GM19372 (cell line): ENCODE data around the gene PHKB.
A peak's percentile ranks its signal among the peaks of the same experiment; 100 is the strongest.
"Not testable (repeated sequence)": the region's sequence is repeated elsewhere in the genome, so short reads cannot be mapped to it uniquely, and the experiment has no call there.

ENCODE experiments used
- ATAC-seq: cut with Tn5 transposase; IDR thresholded peaks from one replicate; pipeline ENCODE4 v1.9.1; 2021; ENCODE audit warnings: mild to moderate bottlenecking, low read depth, moderate library complexity; ENCODE audit not compliant: unreplicated experiment

Gene PHKB

GRCh38 chr16:47657977-47658376 lies 196.8 kb downstream of the PHKB start:
- no peak for ATAC-seq

GRCh38 chr16:47660540-47660939 lies 199.4 kb downstream of the PHKB start:
- ATAC-seq: no peak

GRCh38 chr16:47664653-47665325 lies 203.7 kb downstream of the PHKB start:
- no peak for ATAC-seq

- ATAC-seq: no peak
Measured at GRCh38 chr16:47666434-47666833, 205.3 kb downstream of the PHKB start.

GRCh38 chr16:47667956-47668355 lies 206.8 kb downstream of the PHKB start:
- no peak for ATAC-seq

- no peak for ATAC-seq
Measured at GRCh38 chr16:47672475-47672874, 211.3 kb downstream of the PHKB start.

GRCh38 chr16:47676635-47677177 lies 215.6 kb downstream of the PHKB start:
- no peak for ATAC-seq

GRCh38 chr16:47681571-47681970 lies 220.4 kb downstream of the PHKB start:
- ATAC-seq: not testable (repeated sequence)

GRCh38 chr16:47687694-47688093 lies 226.6 kb downstream of the PHKB start:
- ATAC-seq: no peak

- ATAC-seq: no peak
Measured at GRCh38 chr16:47693226-47693625, 232.1 kb downstream of the PHKB start.

- ATAC-seq: no peak
Measured at GRCh38 chr16:47694543-47694942, 233.4 kb downstream of the PHKB start.

- ATAC-seq: no peak
Measured at GRCh38 chr16:47695756-47696155, 234.6 kb downstream of the PHKB start.

- ATAC-seq: no peak
Measured at GRCh38 chr16:47697826-47698225, 236.7 kb downstream of the PHKB start.

GRCh38 chr16:47699106-47699505 lies 238.0 kb downstream of the PHKB start:
- no peak for ATAC-seq

GRCh38 chr16:47700857-47701587 lies 239.9 kb downstream of the PHKB start:
- no peak for ATAC-seq

- ATAC-seq: no peak
Measured at GRCh38 chr16:47705266-47705665, 244.1 kb downstream of the PHKB start.

GRCh38 chr16:47711809-47712208 lies 250.7 kb downstream of the PHKB start:
- ATAC-seq: no peak

GRCh38 chr16:47712276-47713224 lies 251.4 kb downstream of the PHKB start:
- peak; percentile 8 for ATAC-seq

- ATAC-seq: peak; percentile 75
Measured at GRCh38 chr16:47713225-47713595, 252.1 kb downstream of the PHKB start.

GRCh38 chr16:47715442-47716083 lies 254.4 kb downstream of the PHKB start:
- no peak for ATAC-seq
